ENCODE results near the gene TRUB2. TPM values are rescaled to one million over a fixed set of nuclear protein-coding genes. Genes with fewer than 3 reads are reported as not detected.

Gene TRUB2
- total RNA-seq, 1 experiment from 2014 or later: 33.2 TPM

DNA sequence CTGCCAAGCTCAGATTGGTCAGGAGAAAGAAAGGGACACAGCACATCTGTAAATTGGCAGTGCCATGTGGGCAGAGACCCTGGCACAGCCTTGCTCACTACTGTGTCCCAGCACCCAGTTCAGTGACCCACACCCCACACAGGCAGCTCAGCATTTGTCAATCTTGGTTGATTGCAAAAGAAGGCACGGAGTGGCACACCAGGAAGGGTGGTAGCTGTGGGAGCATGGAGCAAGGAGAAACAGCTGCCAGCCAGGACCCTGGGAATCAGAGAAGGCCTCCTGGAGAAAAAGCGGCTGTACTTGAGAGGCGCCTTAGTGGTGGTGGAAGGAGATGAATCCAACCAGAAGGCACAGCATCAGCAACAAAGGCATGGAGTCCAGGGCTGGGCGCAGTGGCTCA is 21.6 kb upstream of the TRUB2 start:
- peaks cover 5% of the 10 kb centered on the region; the same call in 1 of the 2 replicates for H3K4me1 Mint-ChIP-seq
- no peaks in the 10 kb centered on the region for H3K27me3 Mint-ChIP-seq (ENCODE audit: low read depth)
- TF ChIP-seq, protein P1, sequence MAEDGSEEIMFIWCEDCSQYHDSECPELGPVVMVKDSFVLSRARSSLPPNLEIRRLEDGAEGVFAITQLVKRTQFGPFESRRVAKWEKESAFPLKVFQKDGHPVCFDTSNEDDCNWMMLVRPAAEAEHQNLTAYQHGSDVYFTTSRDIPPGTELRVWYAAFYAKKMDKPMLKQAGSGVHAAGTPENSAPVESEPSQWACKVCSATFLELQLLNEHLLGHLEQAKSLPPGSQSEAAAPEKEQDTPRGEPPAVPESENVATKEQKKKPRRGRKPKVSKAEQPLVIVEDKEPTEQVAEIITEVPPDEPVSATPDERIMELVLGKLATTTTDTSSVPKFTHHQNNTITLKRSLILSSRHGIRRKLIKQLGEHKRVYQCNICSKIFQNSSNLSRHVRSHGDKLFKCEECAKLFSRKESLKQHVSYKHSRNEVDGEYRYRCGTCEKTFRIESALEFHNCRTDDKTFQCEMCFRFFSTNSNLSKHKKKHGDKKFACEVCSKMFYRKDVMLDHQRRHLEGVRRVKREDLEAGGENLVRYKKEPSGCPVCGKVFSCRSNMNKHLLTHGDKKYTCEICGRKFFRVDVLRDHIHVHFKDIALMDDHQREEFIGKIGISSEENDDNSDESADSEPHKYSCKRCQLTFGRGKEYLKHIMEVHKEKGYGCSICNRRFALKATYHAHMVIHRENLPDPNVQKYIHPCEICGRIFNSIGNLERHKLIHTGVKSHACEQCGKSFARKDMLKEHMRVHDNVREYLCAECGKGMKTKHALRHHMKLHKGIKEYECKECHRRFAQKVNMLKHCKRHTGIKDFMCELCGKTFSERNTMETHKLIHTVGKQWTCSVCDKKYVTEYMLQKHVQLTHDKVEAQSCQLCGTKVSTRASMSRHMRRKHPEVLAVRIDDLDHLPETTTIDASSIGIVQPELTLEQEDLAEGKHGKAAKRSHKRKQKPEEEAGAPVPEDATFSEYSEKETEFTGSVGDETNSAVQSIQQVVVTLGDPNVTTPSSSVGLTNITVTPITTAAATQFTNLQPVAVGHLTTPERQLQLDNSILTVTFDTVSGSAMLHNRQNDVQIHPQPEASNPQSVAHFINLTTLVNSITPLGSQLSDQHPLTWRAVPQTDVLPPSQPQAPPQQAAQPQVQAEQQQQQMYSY (CRISPR knock-in tag; IDR thresholded peaks at IDR 0.05): peak; percentile 59
- TF ChIP-seq, protein P2, sequence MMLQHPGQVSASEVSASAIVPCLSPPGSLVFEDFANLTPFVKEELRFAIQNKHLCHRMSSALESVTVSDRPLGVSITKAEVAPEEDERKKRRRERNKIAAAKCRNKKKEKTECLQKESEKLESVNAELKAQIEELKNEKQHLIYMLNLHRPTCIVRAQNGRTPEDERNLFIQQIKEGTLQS (CRISPR knock-in tag; conservative IDR thresholded peaks at IDR 0.05): no peak
- peaks cover 10% of the 10 kb centered on the region; the same call in 1 of the 2 replicates for H3K36me3 Mint-ChIP-seq
- H3K9me3 Mint-ChIP-seq: no peaks in the 10 kb centered on the region
- POLR2A ChIA-PET: no interaction called here
- H3K27ac Mint-ChIP-seq: no peak overlapping the region
- DNase-seq (ENCODE audit: low spot score) (no peak), ATAC-seq (no peak)
- CTCF ChIA-PET: interaction anchor here (1.1 to 2.2 kb wide), 4 partner anchors 19 to 95 kb away, joined by 3 to 6 read pairs (median 4); no protein-coding TSS in a partner anchor
- H3K4me3 Mint-ChIP-seq: no peak overlapping the region

DNA sequence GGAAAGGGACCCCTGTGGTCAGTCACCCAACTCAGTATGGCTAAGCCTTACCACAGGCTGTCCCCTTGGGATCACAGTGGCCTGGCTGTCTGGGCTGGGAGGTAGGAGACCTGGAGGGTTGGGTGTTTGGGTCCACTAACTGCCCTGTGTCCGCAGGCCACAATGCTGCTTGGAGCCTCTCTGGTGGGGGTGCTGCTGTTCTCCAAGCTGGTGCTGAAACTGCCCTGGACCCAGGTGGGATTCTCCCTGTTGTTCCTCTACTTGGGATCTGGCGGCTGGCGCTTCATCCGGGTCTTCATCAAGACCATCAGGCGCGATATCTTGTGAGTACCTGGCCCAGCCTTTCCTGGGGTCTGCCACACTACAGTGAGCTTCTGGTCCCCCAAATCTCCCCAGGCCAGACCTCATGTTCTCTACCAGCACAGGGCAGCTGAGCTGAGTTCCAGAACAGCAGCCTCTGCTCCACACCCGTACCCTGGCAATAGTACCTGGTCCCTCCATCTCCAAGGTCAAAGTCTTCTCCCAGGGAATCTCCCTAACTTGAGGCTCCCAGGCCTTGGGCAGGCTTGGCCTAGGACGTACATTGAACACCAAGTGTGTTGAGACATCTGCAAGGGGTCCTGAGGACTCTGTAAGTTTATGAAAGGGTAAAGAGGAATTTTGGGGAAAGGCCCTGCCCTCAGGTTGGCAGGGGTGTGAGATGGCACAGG is 20.9 kb upstream of the TRUB2 start:
- no peak overlapping the region for H3K27ac Mint-ChIP-seq
- POLR2A ChIA-PET: no interaction called here
- H3K36me3 Mint-ChIP-seq: peaks cover 10% of the 10 kb centered on the region; the same call in 1 of the 2 replicates
- H3K9me3 Mint-ChIP-seq: no peaks in the 10 kb centered on the region
- no peak for TF ChIP-seq ZNF263 (CRISPR knock-in tag; IDR thresholded peaks at IDR 0.05; ENCODE audit: low read depth)
- no peak for TF ChIP-seq NR3C1 (CRISPR knock-in tag; conservative IDR thresholded peaks at IDR 0.05; ENCODE audit: low read depth)
- TF ChIP-seq, protein P3, sequence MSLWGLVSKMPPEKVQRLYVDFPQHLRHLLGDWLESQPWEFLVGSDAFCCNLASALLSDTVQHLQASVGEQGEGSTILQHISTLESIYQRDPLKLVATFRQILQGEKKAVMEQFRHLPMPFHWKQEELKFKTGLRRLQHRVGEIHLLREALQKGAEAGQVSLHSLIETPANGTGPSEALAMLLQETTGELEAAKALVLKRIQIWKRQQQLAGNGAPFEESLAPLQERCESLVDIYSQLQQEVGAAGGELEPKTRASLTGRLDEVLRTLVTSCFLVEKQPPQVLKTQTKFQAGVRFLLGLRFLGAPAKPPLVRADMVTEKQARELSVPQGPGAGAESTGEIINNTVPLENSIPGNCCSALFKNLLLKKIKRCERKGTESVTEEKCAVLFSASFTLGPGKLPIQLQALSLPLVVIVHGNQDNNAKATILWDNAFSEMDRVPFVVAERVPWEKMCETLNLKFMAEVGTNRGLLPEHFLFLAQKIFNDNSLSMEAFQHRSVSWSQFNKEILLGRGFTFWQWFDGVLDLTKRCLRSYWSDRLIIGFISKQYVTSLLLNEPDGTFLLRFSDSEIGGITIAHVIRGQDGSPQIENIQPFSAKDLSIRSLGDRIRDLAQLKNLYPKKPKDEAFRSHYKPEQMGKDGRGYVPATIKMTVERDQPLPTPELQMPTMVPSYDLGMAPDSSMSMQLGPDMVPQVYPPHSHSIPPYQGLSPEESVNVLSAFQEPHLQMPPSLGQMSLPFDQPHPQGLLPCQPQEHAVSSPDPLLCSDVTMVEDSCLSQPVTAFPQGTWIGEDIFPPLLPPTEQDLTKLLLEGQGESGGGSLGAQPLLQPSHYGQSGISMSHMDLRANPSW (CRISPR knock-in tag; conservative IDR thresholded peaks at IDR 0.05; ENCODE audit: low read depth): no peak
- TF ChIP-seq, protein P4, sequence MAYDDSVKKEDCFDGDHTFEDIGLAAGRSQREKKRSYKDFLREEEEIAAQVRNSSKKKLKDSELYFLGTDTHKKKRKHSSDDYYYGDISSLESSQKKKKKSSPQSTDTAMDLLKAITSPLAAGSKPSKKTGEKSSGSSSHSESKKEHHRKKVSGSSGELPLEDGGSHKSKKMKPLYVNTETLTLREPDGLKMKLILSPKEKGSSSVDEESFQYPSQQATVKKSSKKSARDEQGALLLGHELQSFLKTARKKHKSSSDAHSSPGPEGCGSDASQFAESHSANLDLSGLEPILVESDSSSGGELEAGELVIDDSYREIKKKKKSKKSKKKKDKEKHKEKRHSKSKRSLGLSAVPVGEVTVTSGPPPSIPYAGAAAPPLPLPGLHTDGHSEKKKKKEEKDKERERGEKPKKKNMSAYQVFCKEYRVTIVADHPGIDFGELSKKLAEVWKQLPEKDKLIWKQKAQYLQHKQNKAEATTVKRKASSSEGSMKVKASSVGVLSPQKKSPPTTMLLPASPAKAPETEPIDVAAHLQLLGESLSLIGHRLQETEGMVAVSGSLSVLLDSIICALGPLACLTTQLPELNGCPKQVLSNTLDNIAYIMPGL (CRISPR knock-in tag; IDR thresholded peaks at IDR 0.05): no peak
- no peak for TF ChIP-seq NR1H2 (CRISPR knock-in tag; IDR thresholded peaks at IDR 0.05)
- TF ChIP-seq, protein P5, sequence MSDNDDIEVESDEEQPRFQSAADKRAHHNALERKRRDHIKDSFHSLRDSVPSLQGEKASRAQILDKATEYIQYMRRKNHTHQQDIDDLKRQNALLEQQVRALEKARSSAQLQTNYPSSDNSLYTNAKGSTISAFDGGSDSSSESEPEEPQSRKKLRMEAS (CRISPR knock-in tag; IDR thresholded peaks at IDR 0.05): no peak
- TF ChIP-seq, protein P6, sequence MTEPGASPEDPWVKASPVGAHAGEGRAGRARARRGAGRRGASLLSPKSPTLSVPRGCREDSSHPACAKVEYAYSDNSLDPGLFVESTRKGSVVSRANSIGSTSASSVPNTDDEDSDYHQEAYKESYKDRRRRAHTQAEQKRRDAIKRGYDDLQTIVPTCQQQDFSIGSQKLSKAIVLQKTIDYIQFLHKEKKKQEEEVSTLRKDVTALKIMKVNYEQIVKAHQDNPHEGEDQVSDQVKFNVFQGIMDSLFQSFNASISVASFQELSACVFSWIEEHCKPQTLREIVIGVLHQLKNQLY (CRISPR knock-in tag; IDR thresholded peaks at IDR 0.05): no peak
- TF ChIP-seq HMGA2 (CRISPR knock-in tag; IDR thresholded peaks at IDR 0.05): no peak
- no peak for DNase-seq (ENCODE audit: low spot score)
- CTCF ChIA-PET: interaction anchor here (1.1 to 2.2 kb wide), 3 partner anchors 48 to 96 kb away, joined by 3 to 6 read pairs (median 3); no protein-coding TSS in a partner anchor
- no peaks in the 10 kb centered on the region for H3K27me3 Mint-ChIP-seq (ENCODE audit: low read depth)
- no peak for ATAC-seq
- no peak overlapping the region for H3K4me3 Mint-ChIP-seq
- H3K4me1 Mint-ChIP-seq: peaks cover 5% of the 10 kb centered on the region; the same call in 1 of the 2 replicates
